Neural progenitor cell (in vitro differentiated cells): ENCODE measurements around the gene KRTDAP.
A peak's percentile ranks its signal among the peaks of the same experiment; 100 is the strongest.

Experiments
- CTCF ChIP-seq: fragments of 200-600 bp; sonication (generic); IDR thresholded peaks from 2 replicates; pipeline ENCODE4 v1.5.1; 2017; ENCODE audit warnings: antibody characterized with exemption, mild to moderate bottlenecking
- EZH2 ChIP-seq: fragments of 200-600 bp; sonication (generic); IDR thresholded peaks from 2 replicates; pipeline ENCODE4 v1.6.1; 2017; ENCODE audit warnings: antibody characterized with exemption, mild to moderate bottlenecking, moderate library complexity

DNA sequence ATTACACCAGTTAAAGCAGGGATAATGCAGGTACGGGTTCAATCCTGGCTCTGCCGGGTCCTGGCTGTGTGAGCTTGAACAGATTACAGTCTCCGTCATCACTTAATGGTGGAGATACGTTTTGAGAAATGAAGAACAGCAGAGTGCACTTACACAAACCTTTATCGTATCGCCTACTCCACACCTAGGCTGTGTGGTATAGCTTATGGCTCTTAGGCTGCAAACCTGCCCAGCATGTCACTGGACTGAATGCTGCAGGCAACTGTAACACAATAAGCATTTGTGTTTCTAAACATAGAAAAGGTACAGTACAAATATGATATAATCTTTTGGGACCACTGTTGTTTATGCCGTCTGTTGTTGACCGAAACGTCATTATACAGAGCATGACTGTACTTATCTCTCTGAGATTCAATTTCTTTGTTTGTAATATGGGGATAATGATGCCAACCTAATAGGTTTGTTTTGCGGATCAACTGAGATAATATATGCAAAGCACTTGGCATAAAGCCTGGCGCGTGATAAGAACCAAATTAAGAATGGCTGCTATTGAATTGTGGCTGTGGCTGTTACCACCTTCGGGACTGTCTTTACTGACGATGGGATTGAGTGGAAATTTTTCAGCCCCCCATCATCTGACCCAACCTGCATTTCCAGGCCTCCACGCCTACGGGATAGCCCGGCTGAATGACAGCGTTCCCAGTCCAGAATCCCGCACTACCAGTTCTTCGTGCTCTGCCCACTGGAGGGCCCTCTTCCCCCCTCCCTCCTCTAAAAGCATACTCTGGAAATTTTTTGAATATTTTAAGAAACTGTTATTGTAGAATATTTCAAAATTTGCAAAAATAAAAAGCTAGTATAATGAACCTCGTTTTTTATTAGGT, 11.2 kb downstream of the KRTDAP start:
- TF ChIP-seq CTCF = peak; percentile 33
- TF ChIP-seq EZH2 = no peak
